ENCODE results near the gene POMC. TPM values are rescaled to one million over a fixed set of nuclear protein-coding genes. Genes with fewer than 3 reads are reported as not detected.

The POMC gene
- total RNA-seq, 1 experiment from 2014 or later: 1.6 TPM

DNA sequence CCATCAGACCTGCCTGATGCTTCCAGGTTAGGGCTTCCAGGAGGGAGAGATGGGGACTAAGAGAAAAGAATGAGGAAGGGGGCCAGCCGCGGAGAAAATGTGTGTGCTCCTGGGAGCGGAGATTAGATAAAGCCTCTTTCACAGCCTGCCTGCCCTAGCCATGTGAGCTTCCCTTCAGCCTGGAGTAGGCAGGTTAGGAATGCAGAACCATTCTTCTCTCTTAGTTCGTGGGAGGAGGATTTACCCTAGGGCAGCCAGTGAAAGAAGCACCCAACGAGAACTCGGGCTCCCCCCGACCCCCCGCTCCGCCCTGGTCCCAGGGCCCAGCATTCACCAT, 36.1 kb downstream of the POMC start:
- Histone ChIP-seq H3K9ac (ENCODE audit: extremely low read depth, insufficient read length, low read length) (no peak overlapping the region), H3K4me2 (ENCODE audit: insufficient read depth, insufficient read length, low read length) (peak overlapping the region; percentile 57)
- peak overlapping the region in 1 of 2 experiments; percentile 66; a peak in 3 of 5 replicates for H3K4me3 Mint-ChIP-seq

More for the DNA sequence above, 36.1 kb downstream of the POMC start:
- no peak overlapping the region for H2BK15ac ChIP-seq (ENCODE audit: low read depth, low read length)
- no peak overlapping the region for H3K4ac ChIP-seq (ENCODE audit: low read depth, low read length)
- no CpG with 5 or more reads among the region's 9 CpGs for WGBS (ENCODE audit: extremely low coverage, insufficient read length, low lambda C conversion rate)
- H2AFZ ChIP-seq (ENCODE audit: low read length): no peak overlapping the region
- H3K9me3 ChIP-seq (ENCODE audit: control insufficient read depth, low read depth, low read length): no peaks in the 10 kb centered on the region
- H3K4me1 ChIP-seq (ENCODE audit: insufficient read depth, low read length): no peaks in the 10 kb centered on the region; the same call in 1 of the 2 replicates
- no peak overlapping the region for H3T11ph ChIP-seq (ENCODE audit: low read length)
- no peak overlapping the region for H4K91ac ChIP-seq (ENCODE audit: insufficient read length, low read depth, low read length)
- peaks cover 5% of the 10 kb centered on the region for H3K23me2 ChIP-seq (ENCODE audit: insufficient read length, low read depth, low read length, poor library complexity, severe bottlenecking)
- H2AK5ac ChIP-seq (ENCODE audit: insufficient read length, low read length): no peak overlapping the region
- H4K5ac ChIP-seq (ENCODE audit: insufficient read length, low read depth, low read length): no peak overlapping the region
- H3K79me2 ChIP-seq (ENCODE audit: insufficient read depth, low read length): no peaks in the 10 kb centered on the region
- Mint-ChIP-seq H3K36me3 (ENCODE audit: insufficient read depth in 1 of 3, low read depth in 3 of 3) (peaks cover 0 to 16% (median 4%) of the 10 kb centered on the region in 3 experiments; a peak in 6 of 7 replicates), H3K4me1 (peaks cover 13 to 21% of the 10 kb centered on the region in 2 experiments), H3K27ac (peak overlapping the region in 1 of 3 experiments; percentile 18; a peak in 1 of 7 replicates), H3K9me3 (no peaks in the 10 kb centered on the region), H3K27me3 (ENCODE audit: low read depth) (peaks cover 34% of the 10 kb centered on the region)
- DNase-seq: no peak
- H2BK12ac ChIP-seq (ENCODE audit: insufficient read length, low read depth, low read length): no peak overlapping the region
- H2BK20ac ChIP-seq (ENCODE audit: low read depth, low read length, poor library complexity, severe bottlenecking): no peak overlapping the region
- H4K8ac ChIP-seq (replicated peaks; ENCODE audit: insufficient read length, low read depth, low read length): no peak overlapping the region
- no peak overlapping the region for H2BK5ac ChIP-seq (ENCODE audit: insufficient read length, low read length)
- no peak overlapping the region for H3K14ac ChIP-seq (ENCODE audit: insufficient read depth, low read length)
- H3K27ac ChIP-seq (ENCODE audit: insufficient read length, low read depth, low read length): no peak overlapping the region
- H4K20me1 ChIP-seq (ENCODE audit: control insufficient read depth, insufficient read depth, insufficient read length): no peaks in the 10 kb centered on the region
- H3K79me1 ChIP-seq (ENCODE audit: insufficient read depth, low read depth, low read length, poor library complexity, severe bottlenecking): no peaks in the 10 kb centered on the region
- no peak overlapping the region for H3K18ac ChIP-seq (ENCODE audit: insufficient read length, low read depth, low read length)
- peaks cover 3% of the 10 kb centered on the region; the same call in 1 of the 2 replicates for H3K27me3 ChIP-seq (ENCODE audit: insufficient read depth, low read length)
- no peak overlapping the region for H2BK120ac ChIP-seq (ENCODE audit: low read depth, low read length, poor library complexity, severe bottlenecking)
- H3K23ac ChIP-seq (ENCODE audit: insufficient read length, low read depth, low read length): no peak overlapping the region
- TF ChIP-seq, protein P1, sequence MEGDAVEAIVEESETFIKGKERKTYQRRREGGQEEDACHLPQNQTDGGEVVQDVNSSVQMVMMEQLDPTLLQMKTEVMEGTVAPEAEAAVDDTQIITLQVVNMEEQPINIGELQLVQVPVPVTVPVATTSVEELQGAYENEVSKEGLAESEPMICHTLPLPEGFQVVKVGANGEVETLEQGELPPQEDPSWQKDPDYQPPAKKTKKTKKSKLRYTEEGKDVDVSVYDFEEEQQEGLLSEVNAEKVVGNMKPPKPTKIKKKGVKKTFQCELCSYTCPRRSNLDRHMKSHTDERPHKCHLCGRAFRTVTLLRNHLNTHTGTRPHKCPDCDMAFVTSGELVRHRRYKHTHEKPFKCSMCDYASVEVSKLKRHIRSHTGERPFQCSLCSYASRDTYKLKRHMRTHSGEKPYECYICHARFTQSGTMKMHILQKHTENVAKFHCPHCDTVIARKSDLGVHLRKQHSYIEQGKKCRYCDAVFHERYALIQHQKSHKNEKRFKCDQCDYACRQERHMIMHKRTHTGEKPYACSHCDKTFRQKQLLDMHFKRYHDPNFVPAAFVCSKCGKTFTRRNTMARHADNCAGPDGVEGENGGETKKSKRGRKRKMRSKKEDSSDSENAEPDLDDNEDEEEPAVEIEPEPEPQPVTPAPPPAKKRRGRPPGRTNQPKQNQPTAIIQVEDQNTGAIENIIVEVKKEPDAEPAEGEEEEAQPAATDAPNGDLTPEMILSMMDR (conservative IDR thresholded peaks at IDR 0.05): no peak
- H3K56ac ChIP-seq (ENCODE audit: insufficient read length, low read depth, low read length): no peak overlapping the region
